HG02571 (cell line): ENCODE results near the gene TP53I3.
A peak's percentile ranks its signal among the peaks of the same experiment; 100 is the strongest.
"Not testable (repeated sequence)": the region's sequence is repeated elsewhere in the genome, so short reads cannot be mapped to it uniquely, and the experiment has no call there.

Experiments
- ATAC-seq: cut with Tn5 transposase; IDR thresholded peaks from one replicate; pipeline ENCODE4 v1.9.1; 2021; ENCODE audit warnings: mild to moderate bottlenecking, moderate library complexity; ENCODE audit not compliant: unreplicated experiment

TP53I3 gene

DNA sequence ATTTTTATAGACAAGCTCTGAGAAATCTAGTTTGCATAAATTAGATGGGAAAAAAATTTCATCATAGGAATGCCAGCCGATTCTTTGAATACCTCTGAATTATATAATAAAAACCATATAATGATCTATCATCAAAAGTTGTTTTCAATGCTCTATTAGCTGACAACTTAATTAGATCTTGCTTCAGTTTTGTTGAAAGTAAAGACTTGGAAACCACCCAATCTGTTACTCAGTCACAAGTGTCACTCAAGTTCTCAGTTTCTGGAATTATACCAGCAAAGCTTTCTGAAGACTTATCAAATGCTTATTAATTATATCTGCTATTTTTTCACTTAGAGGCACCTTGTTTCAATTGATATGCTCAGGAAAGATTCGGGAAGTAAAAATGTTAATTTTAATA, 17.4 kb upstream of the TP53I3 start:
- no peak for ATAC-seq

- not testable (repeated sequence) for ATAC-seq
These were observed 16.1 kb upstream of the TP53I3 start for GRCh38 chr2:24100732-24101131.

GRCh38 chr2:24095171-24095677, 10.6 kb upstream of the TP53I3 start:
- ATAC-seq, result not testable (repeated sequence)

GRCh38 chr2:24093270-24093669, 8.6 kb upstream of the TP53I3 start:
- ATAC-seq, result not testable (repeated sequence)

- ATAC-seq, result no peak
These were observed 4.3 kb upstream of the TP53I3 start for GRCh38 chr2:24088821-24089359.

DNA sequence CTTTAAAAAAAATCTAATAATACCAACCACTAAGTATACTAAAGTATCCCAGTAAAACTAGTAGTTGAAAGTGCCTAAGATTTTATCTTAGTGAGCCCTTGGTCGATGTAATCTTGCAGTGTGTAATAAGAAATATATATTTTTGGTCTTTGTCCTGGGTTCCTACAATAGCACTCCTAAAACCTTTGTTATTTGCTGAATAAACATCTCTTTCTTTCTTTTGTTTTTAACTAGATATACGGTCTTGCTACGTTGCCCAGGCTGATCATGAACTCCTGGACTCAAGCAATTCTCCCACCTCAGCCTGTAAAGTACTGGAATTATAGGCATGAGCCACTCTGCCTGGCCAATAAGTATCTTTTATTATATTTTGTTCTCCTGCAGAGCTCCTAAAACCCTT, 2.4 kb upstream of the TP53I3 start:
- ATAC-seq, result no peak

DNA sequence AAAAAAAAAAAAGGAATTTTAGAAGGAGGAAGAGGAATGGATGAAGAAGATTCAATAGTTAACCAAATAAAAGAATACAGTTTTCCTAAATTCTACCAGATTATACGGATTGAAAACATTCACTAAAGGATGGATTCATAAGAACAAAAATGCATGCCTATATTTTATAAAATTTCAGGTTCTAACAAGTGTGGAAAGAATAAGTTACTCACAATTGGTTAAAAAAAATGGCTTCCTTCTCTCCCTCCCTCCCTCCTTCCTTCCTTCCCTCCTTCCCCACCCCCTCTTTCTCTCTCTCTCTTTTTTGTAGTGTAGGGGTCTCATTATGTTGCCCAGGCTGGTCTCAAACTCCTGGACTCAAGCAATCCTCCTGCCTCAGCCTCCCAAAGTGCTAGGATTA, 1.6 kb upstream of the TP53I3 start:
- no peak for ATAC-seq

- no peak for ATAC-seq
These were observed 511 bp upstream of the TP53I3 start for GRCh38 chr2:24085200-24085489.

DNA sequence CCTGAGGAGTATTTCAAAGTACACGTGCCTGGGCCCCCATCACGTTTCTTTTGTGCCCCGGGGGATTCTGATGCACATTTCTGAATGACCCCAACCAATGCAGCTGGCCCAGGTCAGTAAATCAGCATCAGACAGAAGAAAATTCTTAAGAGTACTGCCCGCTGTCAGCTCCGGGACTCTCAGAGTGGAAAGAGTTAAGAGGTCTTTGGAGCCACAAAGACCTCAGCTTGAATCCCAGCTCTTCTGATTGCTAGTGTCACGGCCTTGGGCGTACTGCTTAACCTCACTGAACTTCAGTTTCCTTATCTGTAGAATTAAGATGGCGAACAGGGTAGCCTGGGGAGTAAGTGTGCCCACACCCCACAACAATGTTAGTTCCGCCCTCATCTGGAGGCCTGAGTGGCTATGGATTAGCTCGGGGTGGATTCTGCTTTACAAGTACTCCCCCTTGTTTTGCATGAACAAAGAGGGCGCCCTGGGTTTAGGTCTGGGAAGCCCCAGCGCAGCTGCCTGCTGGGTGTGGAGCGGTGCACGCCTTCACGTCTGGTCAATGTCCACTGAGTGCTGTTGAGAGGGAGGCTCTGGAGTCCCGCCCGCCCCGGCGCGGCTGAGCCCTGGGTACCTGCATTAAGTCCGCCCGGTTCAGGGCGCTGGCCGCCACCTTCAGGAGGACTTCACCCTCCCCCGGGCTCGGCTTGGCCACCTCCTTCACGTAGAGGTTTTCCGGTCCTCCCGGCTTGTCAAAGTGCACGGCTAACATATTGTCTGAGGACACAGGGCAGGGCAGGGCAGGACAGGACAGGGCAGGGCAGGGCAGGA, 858 bp downstream of the TP53I3 start:
- ATAC-seq, result peak; percentile 72

DNA sequence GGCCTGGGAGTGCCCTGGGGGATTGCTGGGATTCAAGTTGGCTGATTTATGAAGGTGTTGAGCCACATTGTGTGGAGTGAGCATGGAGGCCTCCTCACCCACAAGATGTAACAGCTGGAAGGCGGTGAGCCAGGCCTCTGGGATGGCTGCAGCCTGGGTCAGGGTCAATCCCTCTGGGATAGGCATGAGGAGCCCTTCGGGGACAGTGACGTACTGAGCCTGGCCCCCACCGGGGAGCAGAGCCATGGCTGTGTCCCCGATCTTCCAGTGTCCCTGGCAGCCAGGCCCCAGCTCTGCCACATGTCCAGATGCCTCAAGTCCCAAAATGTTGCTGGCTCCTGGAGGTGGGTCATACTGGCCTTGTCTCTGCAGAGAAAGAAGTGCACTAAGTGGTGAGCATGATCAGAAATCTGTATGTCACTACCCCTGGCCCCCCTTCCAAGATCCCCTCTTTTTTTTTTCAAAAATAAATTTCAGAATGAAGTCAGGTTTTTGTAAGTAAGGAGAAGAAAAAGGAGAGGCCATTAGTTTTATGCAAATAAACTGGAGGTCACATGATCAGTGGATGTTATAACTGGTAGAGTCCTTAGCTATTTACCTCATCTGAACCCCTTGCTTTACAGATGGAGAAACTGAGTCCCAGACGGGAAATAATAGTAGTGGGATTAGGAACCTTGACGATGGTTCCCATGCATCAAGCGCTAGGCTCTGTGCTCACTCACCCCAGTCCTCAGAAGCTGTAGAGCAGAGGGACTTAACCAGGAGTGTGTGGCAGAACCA, 1.7 kb downstream of the TP53I3 start:
- ATAC-seq, result no peak

GRCh38 chr2:24080701-24081100, 3.9 kb downstream of the TP53I3 start:
- no peak for ATAC-seq

- no peak for ATAC-seq
These were observed 6.8 kb downstream of the TP53I3 start for GRCh38 chr2:24077879-24078278.

DNA sequence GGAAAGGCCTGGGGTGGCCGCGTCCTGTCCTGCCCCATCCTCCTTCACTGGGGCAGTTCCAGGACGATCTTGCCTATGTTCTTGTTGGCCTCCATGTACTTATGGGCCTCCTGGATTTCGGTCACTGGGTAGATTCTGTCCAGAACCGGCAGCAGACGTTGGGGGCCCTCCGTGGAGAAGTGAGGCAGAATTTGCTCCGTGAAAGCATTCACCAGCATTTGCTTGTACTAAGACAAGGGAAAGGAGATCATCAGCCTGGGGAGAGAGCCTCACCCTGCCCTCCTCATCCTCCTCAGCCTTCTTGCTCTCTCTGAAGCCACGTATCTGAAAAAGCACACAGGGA, 7.1 kb downstream of the TP53I3 start:
- no peak for ATAC-seq

DNA sequence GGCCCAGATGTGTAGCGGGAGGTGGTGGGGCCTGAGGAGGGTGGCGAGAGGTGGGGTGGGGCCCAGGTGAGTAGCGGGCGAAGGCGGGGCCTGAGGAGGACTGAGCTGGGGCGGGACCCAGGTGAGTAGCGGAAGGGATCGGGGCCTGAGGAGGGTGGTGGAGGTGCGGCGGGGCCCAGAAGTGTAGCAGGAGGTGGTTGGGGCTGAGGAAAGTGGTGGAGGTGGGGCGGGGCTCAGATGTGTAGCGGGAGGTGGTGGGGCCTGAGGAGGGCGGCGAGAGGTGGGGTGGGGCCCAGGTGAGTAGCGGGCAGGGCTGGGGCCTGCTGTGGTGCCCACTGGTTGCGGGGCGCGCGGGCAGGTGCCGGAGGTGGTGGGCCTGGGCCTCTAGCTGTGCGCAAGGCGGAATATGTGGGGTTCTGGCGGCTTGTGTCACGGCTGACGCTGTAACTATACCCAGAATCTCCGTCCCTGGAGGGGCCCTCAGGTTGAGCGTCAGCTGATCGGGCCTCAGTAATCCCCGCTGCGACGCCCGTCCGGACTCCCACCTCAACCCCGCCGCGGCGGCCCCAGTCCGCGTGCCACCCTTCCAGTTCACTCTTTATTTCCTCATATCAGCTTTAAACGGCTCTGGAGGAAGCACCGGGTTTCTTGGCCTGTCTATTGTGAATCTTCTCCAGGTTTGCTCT, 7.6 kb downstream of the TP53I3 start:
- no peak for ATAC-seq

GRCh38 chr2:24075915-24076848, 8.5 kb downstream of the TP53I3 start, which contains the start of gene SF3B6:
SF3B6 (minus strand) TSS chr2:24076326; CDS start chr2:24076229, 97 bp downstream.
- ATAC-seq, result peak; percentile 94

GRCh38 chr2:24075259-24075658, 9.4 kb downstream of the TP53I3 start:
- ATAC-seq, result no peak

- no peak for ATAC-seq
These were observed 10.8 kb downstream of the TP53I3 start for GRCh38 chr2:24073816-24074215.

DNA sequence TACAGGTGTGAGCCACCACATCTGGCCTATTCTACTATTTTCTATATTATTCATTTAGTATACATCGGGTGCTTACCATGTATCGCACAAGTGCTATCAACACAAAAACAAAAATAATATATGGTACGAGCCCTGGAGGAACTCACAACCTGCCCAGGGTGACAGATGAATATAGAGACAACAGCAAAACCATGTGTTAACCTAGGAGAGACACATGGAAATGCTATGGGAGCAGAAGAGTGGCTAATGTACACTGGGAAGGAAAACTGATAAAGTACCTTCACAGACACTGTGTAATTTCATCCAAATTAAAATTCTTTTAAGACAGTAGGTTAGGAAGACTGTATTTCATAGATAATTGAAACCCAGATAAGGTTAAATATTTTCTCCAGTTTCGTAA, 12.4 kb downstream of the TP53I3 start:
- no peak for ATAC-seq

GRCh38 chr2:24065341-24065740, 19.3 kb downstream of the TP53I3 start:
- no peak for ATAC-seq

GRCh38 chr2:24058564-24059271, 25.9 kb downstream of the TP53I3 start:
- ATAC-seq, result no peak
